Smooth muscle cell (in vitro differentiated cells): ENCODE measurements around the gene PPP1R13B. TPM values are rescaled to one million over a fixed set of nuclear protein-coding genes. Genes with fewer than 3 reads are reported as not detected.

Source experiments
- DNase-seq: peaks from one replicate; lab custom pipeline; 2025; ENCODE audit not compliant: unreplicated experiment; lab: John Stamatoyannopoulos, UW
- H2AFZ ChIP-seq: fragments of 200-600 bp; sonication (generic); 2 replicates; pipeline ENCODE4 v1.6.0; 2016; ENCODE audit warnings: antibody characterized with exemption, low read depth, mild to moderate bottlenecking
- H3F3A ChIP-seq: fragments of 200-600 bp; sonication (generic); 2 replicates; pipeline ENCODE4 v1.6.0; 2017; ENCODE audit warnings: antibody characterized with exemption, low read depth
- H3K27ac ChIP-seq: fragments of 200-600 bp; sonication (generic); 2 replicates; pipeline ENCODE4 v1.5.1; 2016; ENCODE audit warnings: low read depth, mild to moderate bottlenecking
- H3K27me3 ChIP-seq: fragments of 200-600 bp; sonication (generic); 2 replicates; pipeline ENCODE4 v1.6.1; 2016; ENCODE audit warnings: low read depth, mild to moderate bottlenecking
- H3K36me3 ChIP-seq: fragments of 200-600 bp; sonication (generic); 2 replicates; pipeline ENCODE4 v1.5.1; 2016; ENCODE audit warnings: low read depth
- H3K4me1 ChIP-seq: fragments of 200-600 bp; sonication (generic); 2 replicates; pipeline ENCODE4 v1.5.1; 2016; ENCODE audit warnings: low read depth
- H3K4me2 ChIP-seq: fragments of 200-600 bp; sonication (generic); 2 replicates; pipeline ENCODE4 v1.6.0; 2016; ENCODE audit warnings: mild to moderate bottlenecking
- H3K4me3 ChIP-seq: fragments of 200-600 bp; sonication (generic); 2 replicates; pipeline ENCODE4 v1.5.1; 2016; ENCODE audit warnings: mild to moderate bottlenecking
- H3K79me2 ChIP-seq: fragments of 200-600 bp; sonication (generic); 2 replicates; pipeline ENCODE4 v1.6.0; 2016; ENCODE audit warnings: low read depth, mild to moderate bottlenecking
- H3K9ac ChIP-seq: fragments of 200-600 bp; sonication (generic); 2 replicates; pipeline ENCODE4 v1.6.0; 2016; ENCODE audit warnings: low read depth
- H3K9me3 ChIP-seq: fragments of 200-600 bp; sonication (generic); replicated peaks from 2 replicates; pipeline ENCODE4 v1.5.1; 2016; ENCODE audit warnings: low read depth
- H4K20me1 ChIP-seq: fragments of 200-600 bp; sonication (generic); 2 replicates; pipeline ENCODE4 v1.6.0; 2016; ENCODE audit warnings: low read depth
- WGBS: methylation state at CpG from one replicate; pipeline ENCODE4 v1.1.7; 2016; ENCODE audit warnings: low lambda C conversion rate; 5-methylcytosine and 5-hydroxymethylcytosine counted together
- polyA plus RNA-seq: library from polyadenylated mRNA; unstranded; fragments of >200 nt; fragmentation: Nextera tagmentation; extraction: Ambion mirVana; gene quantifications from 2 replicates; pipeline ENCODE4 v1.2.1, GENCODE V29; 2016
- total RNA-seq: library from RNA; depleted of rRNA; stranded (reverse); fragments of >200 nt; gene quantifications from 2 replicates; pipeline ENCODE4 v1.2.3, GENCODE V29; 2014
- TF ChIP-seq, protein P1 (sequence below): fragments of 200-600 bp; sonication (generic); IDR thresholded peaks from 2 replicates; pipeline ENCODE4 v1.5.1; 2017; ENCODE audit warnings: borderline replicate concordance, mild to moderate bottlenecking, antibody characterized with exemption; ENCODE audit not compliant: insufficient read depth, poor library complexity, severe bottlenecking

PPP1R13B gene
- total and polyA plus RNA-seq, 2 experiments from 2014 or later = 2.3 to 4.3 TPM

DNA sequence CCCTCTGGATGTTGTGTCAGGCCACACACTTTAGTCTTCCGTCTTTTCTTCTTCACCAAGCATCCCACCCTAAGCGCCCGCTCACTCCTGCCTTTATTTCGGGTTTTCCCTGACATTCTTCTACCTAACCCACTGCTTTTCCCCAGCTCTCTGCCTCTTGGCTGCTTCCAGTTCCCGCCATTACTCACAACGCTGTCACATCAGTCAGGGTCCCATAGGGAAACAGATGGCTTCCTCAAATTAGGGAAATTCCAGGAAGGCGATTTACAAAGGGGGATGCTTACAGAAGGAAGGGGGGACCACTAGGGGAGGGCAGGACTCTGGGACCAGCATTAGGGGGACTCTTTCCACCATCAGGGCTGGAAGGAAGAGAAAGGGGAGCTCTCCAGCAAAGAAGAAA is 9.2 kb upstream of the PPP1R13B start:
- peaks cover 8% of the 10 kb centered on the region for H3K4me1 ChIP-seq
- no peak overlapping the region for H3K4me3 ChIP-seq
- WGBS = 74% methylated on average over 7 of the region's 7 CpGs
- no peak for DNase-seq
- no peaks in the 10 kb centered on the region for H3K9me3 ChIP-seq
- H3K79me2 ChIP-seq = no peaks in the 10 kb centered on the region
- no peaks in the 10 kb centered on the region for H3F3A ChIP-seq
- H3K27ac ChIP-seq = no peak overlapping the region
- no peaks in the 10 kb centered on the region for H3K27me3 ChIP-seq
- H2AFZ ChIP-seq = no peak overlapping the region
- no peak overlapping the region for H3K9ac ChIP-seq
- TF ChIP-seq, protein P1, sequence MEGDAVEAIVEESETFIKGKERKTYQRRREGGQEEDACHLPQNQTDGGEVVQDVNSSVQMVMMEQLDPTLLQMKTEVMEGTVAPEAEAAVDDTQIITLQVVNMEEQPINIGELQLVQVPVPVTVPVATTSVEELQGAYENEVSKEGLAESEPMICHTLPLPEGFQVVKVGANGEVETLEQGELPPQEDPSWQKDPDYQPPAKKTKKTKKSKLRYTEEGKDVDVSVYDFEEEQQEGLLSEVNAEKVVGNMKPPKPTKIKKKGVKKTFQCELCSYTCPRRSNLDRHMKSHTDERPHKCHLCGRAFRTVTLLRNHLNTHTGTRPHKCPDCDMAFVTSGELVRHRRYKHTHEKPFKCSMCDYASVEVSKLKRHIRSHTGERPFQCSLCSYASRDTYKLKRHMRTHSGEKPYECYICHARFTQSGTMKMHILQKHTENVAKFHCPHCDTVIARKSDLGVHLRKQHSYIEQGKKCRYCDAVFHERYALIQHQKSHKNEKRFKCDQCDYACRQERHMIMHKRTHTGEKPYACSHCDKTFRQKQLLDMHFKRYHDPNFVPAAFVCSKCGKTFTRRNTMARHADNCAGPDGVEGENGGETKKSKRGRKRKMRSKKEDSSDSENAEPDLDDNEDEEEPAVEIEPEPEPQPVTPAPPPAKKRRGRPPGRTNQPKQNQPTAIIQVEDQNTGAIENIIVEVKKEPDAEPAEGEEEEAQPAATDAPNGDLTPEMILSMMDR = no peak
- no peak overlapping the region for H3K4me2 ChIP-seq
- H4K20me1 ChIP-seq = no peaks in the 10 kb centered on the region
- H3K36me3 ChIP-seq = no peaks in the 10 kb centered on the region

DNA sequence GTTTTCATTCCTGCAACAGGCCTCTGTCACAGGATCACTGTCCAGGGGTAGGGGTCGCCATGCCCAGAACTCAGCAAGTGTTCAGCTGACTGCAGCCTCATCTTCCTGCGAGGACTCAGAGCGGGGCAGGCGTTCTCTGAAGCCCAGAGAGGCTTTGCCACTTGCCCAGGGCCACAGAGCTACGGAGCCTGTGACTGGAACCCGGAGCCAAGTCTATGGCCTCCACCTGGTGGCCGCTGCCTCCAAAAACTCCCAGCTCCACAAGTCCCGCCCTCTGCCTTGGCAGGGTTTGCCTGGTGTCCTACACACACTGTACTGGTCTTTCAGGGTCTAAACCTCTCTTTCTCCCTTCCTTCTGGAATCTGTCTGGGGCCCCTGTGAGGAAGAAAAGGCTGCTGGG is 8.7 kb upstream of the PPP1R13B start:
- Histone ChIP-seq H3K9ac (no peak overlapping the region), H2AFZ (no peak overlapping the region), H3K4me3 (no peak overlapping the region), H4K20me1 (no peaks in the 10 kb centered on the region), H3K4me2 (no peak overlapping the region), H3K27me3 (no peaks in the 10 kb centered on the region), H3K79me2 (no peaks in the 10 kb centered on the region), H3K4me1 (peaks cover 8% of the 10 kb centered on the region), H3F3A (no peaks in the 10 kb centered on the region), H3K9me3 (no peaks in the 10 kb centered on the region), H3K36me3 (no peaks in the 10 kb centered on the region), H3K27ac (no peak overlapping the region)
- TF ChIP-seq, protein P1 = no peak
- WGBS = 91% methylated on average over 8 of the region's 8 CpGs
- no peak for DNase-seq

DNA sequence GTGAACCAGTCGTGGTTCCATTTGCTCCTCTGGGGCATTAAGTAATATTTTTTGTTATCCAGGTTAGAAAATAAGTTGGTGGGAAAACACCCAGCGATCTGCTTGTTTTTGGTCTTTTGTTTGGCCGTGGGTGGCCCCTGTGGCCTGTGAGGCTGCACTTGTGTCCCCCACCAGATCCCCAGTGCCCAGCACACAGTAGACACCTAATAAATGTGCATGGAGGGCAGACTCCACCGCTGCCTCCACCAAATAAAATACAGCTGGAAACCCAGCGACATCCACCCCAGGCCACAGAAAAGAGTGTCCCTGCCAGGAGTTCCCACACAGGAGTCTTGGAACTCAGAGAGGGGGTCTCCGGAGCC is 8.3 kb upstream of the PPP1R13B start:
- Histone ChIP-seq H3K27ac (no peak overlapping the region), H3K4me2 (peak overlapping the region; percentile 12), H3K9ac (no peak overlapping the region), H3F3A (no peaks in the 10 kb centered on the region), H2AFZ (no peak overlapping the region), H3K4me3 (no peak overlapping the region), H3K9me3 (no peaks in the 10 kb centered on the region), H3K36me3 (no peaks in the 10 kb centered on the region), H3K4me1 (peaks cover 8% of the 10 kb centered on the region), H4K20me1 (no peaks in the 10 kb centered on the region), H3K27me3 (no peaks in the 10 kb centered on the region), H3K79me2 (no peaks in the 10 kb centered on the region)
- WGBS = 62% methylated on average over 6 of the region's 6 CpGs
- DNase-seq = no peak
- TF ChIP-seq, protein P1 = no peak
